Vagina (tissue), 2 donors: ENCODE data around the gene LRRC10B. TPM values are rescaled to one million over a fixed set of nuclear protein-coding genes. Genes with fewer than 3 reads are reported as not detected.

ENCODE experiments used
- DNase-seq, 2 donors: peaks; one replicate each; pipeline ENCODE4 v3.0.0-alpha.2; 2017; ENCODE audit errors: extremely low spot score in 2 of 2
- H3K27ac ChIP-seq: fragments of 200-600 bp; sonication (generic); one replicate; pipeline ENCODE4 v1.5.1; 2019
- H3K27me3 ChIP-seq: fragments of 200-600 bp; sonication (generic); one replicate; pipeline ENCODE4 v1.5.1; 2019
- H3K36me3 ChIP-seq, 2 donors: fragments of 200-600 bp; sonication (generic); one replicate each; pipeline ENCODE4 v1.5.1; 2017 to 2019
- H3K4me1 ChIP-seq: fragments of 200-600 bp; sonication (generic); one replicate; pipeline ENCODE4 v1.5.1; 2019
- H3K4me3 ChIP-seq, 2 donors: fragments of 200-600 bp; sonication (generic); 1 replicate in 1 of 2; 2 replicates in 1 of 2; pipeline ENCODE4 v1.5.1; 2016 to 2019
- H3K9me3 ChIP-seq: fragments of 200-600 bp; sonication (generic); one replicate; pipeline ENCODE4 v1.5.1; 2019
- CTCF ChIP-seq, 3 experiments: fragments of 450-650 bp in 2 of 3; fragments of 200-600 bp in 1 of 3; sonication (generic) in 1 of 3; IDR thresholded peaks; one replicate each; pipeline ENCODE4 v1.5.1; 2017 to 2019; ENCODE audit warnings: antibody characterized with exemption in 3 of 3, mild to moderate bottlenecking in 2 of 3, moderate library complexity in 2 of 3
- POLR2A ChIP-seq, 2 donors: fragments of 450-650 bp; IDR thresholded peaks; one replicate each; pipeline ENCODE4 v1.6.1; 2017; ENCODE audit warnings: antibody characterized with exemption in 2 of 2, mild to moderate bottlenecking in 2 of 2, moderate library complexity in 2 of 2
- POLR2AphosphoS5 ChIP-seq, 2 donors: sonication (generic); formaldehyde crosslinking; IDR thresholded peaks; one replicate each; pipeline ENCODE4 v1.9.0; 2017; ENCODE audit warnings: antibody characterized with exemption in 2 of 2, mild to moderate bottlenecking in 2 of 2, low read depth in 1 of 2; ENCODE audit not compliant: insufficient read depth in 1 of 2
- intact Hi-C: fragments of 100-400 bp; cut with DNase I; formaldehyde crosslinking; loops from one replicate; pipeline ENCODE4 v1.15.1; 2023
- total RNA-seq: library from RNA; depleted of rRNA; stranded (reverse); fragments of >200 nt; gene quantifications from one replicate; pipeline ENCODE4 v1.2.3, GENCODE V29; 2016

LRRC10B gene
- total RNA-seq, 1 donor from 2014 or later = 0.74 TPM

- no peak overlapping the region for H3K4me3 ChIP-seq
- no peak for DNase-seq
- no peaks in the 10 kb centered on the region for H3K36me3 ChIP-seq
- no peaks in the 10 kb centered on the region for H3K9me3 ChIP-seq
- peaks cover 25% of the 10 kb centered on the region for H3K4me1 ChIP-seq
- intact Hi-C loops = loop anchor here (10.0 kb wide), 1 partner anchor 145 kb away; no protein-coding TSS in a partner anchor
- peak overlapping the region; percentile 58 for H3K27ac ChIP-seq
- H3K27me3 ChIP-seq = no peaks in the 10 kb centered on the region
- TF ChIP-seq POLR2A (IDR thresholded peaks at IDR 0.05) = no peak
Measured at GRCh38 chr11:61489833-61490721, 18.5 kb upstream of the LRRC10B start.

GRCh38 chr11:61491736-61492395 is 16.7 kb upstream of the LRRC10B start:
- H3K4me3 ChIP-seq = no peak overlapping the region
- intact Hi-C loops = no loop called here
- H3K27ac ChIP-seq = no peak overlapping the region
- DNase-seq = no peak
- no peaks in the 10 kb centered on the region for H3K36me3 ChIP-seq
- H3K27me3 ChIP-seq = no peaks in the 10 kb centered on the region
- no peak for TF ChIP-seq POLR2AphosphoS5 (IDR thresholded peaks at IDR 0.05; ENCODE audit: insufficient read depth in 1 of 2, low read depth in 1 of 2)
- TF ChIP-seq CTCF (IDR thresholded peaks at IDR 0.05) = no peak
- TF ChIP-seq POLR2A (IDR thresholded peaks at IDR 0.05) = no peak
- H3K9me3 ChIP-seq = no peaks in the 10 kb centered on the region
- H3K4me1 ChIP-seq = peaks cover 25% of the 10 kb centered on the region

- H3K4me1 ChIP-seq = peaks cover 14% of the 10 kb centered on the region
- no peak for DNase-seq
- H3K9me3 ChIP-seq = no peaks in the 10 kb centered on the region
- H3K4me3 ChIP-seq = no peak overlapping the region
- H3K27me3 ChIP-seq = no peaks in the 10 kb centered on the region
- no peak overlapping the region for H3K27ac ChIP-seq
- intact Hi-C loops = no loop called here
- H3K36me3 ChIP-seq = no peaks in the 10 kb centered on the region
- no peak for TF ChIP-seq POLR2AphosphoS5 (IDR thresholded peaks at IDR 0.05; ENCODE audit: insufficient read depth in 1 of 2, low read depth in 1 of 2)
Measured at GRCh38 chr11:61494381-61494961, 14.1 kb upstream of the LRRC10B start.

- no peak overlapping the region for H3K27ac ChIP-seq
- no peaks in the 10 kb centered on the region for H3K36me3 ChIP-seq
- intact Hi-C loops = no loop called here
- no peaks in the 10 kb centered on the region for H3K9me3 ChIP-seq
- no peaks in the 10 kb centered on the region for H3K27me3 ChIP-seq
- H3K4me1 ChIP-seq = no peaks in the 10 kb centered on the region
- no peak overlapping the region for H3K4me3 ChIP-seq
- no peak for DNase-seq
- TF ChIP-seq POLR2AphosphoS5 (IDR thresholded peaks at IDR 0.05; ENCODE audit: insufficient read depth in 1 of 2, low read depth in 1 of 2) (no peak), CTCF (IDR thresholded peaks at IDR 0.05) (no peak), POLR2A (IDR thresholded peaks at IDR 0.05) (no peak)
Measured at GRCh38 chr11:61495801-61496601, 12.5 kb upstream of the LRRC10B start.

GRCh38 chr11:61496602-61497400 is 11.7 kb upstream of the LRRC10B start:
- Histone ChIP-seq H3K27me3 (no peaks in the 10 kb centered on the region), H3K4me1 (no peaks in the 10 kb centered on the region), H3K4me3 (no peak overlapping the region), H3K9me3 (no peaks in the 10 kb centered on the region), H3K36me3 (no peaks in the 10 kb centered on the region), H3K27ac (no peak overlapping the region)
- no peak for DNase-seq
- intact Hi-C loops = no loop called here
- TF ChIP-seq CTCF (IDR thresholded peaks at IDR 0.05) (no peak), POLR2AphosphoS5 (IDR thresholded peaks at IDR 0.05; ENCODE audit: insufficient read depth in 1 of 2, low read depth in 1 of 2) (no peak), POLR2A (IDR thresholded peaks at IDR 0.05) (no peak)
